AG10803 (cell line): Measurements from ENCODE around the gene CCDC33.
"Not testable (repeated sequence)": the region's sequence is repeated elsewhere in the genome, so short reads cannot be mapped to it uniquely, and the experiment has no call there.

Source experiments
- DNase-seq: peaks from one replicate; pipeline ENCODE4 v3.0.0; 2010; ENCODE audit warnings: low read depth
- H3K4me3 ChIP-seq: 2 replicates; pipeline ENCODE4 v1.5.1; 2011; ENCODE audit warnings: mild to moderate bottlenecking, low read length, control low read depth
- TF ChIP-seq, protein P1 (sequence below): conservative IDR thresholded peaks from 2 replicates; pipeline ENCODE4 v1.5.1; 2011; ENCODE audit warnings: mild to moderate bottlenecking, low read length, control low read depth, inconsistent platforms

Gene CCDC33

DNA sequence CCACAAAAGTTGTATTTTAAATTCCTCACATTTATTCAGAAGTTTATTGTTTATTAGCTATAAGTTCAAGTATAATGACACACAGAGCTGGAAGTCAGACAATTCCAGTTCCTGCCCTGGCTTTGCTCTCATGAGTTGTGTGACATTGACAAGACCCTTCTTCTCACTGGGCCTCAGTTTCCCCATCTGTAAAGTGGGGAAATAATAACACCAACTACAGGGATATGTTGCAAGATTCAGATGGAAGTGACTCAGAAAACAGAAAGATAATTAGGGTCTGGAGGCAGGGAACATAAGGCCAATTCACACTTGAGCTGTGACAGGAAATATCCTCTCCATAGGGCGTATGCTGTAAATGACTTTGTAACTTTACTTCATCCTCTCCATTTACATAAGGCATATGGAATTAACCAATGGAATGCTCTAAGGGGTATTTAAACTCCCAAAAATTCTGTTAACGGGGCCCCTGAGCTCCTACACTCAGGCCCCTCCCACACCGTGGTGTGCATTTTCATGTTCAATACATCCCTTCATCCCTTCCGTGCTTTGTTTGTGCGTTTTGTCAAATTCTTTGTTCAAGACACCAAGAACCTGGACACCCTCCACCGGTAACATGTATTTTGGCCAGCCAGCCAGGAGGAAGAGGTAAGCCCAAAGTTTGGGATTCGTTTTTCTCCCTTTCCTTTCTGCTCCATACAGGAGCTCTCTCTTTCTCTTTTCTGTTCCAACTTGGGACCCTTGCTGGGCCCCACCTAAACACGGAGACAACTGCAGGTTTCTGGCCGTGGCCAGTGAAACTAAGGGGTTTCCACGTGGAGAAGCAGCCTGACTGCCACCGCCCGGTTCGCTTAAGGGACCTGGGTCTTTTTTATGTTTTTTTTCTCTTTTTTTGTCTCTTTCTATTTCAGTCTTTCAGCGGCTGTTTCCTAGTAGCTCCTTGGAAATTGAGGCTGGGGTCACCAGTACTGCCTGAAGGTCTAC lies 114.5 kb downstream of the CCDC33 start:
- no peak overlapping the region for H3K4me3 ChIP-seq
- TF ChIP-seq, protein P1, sequence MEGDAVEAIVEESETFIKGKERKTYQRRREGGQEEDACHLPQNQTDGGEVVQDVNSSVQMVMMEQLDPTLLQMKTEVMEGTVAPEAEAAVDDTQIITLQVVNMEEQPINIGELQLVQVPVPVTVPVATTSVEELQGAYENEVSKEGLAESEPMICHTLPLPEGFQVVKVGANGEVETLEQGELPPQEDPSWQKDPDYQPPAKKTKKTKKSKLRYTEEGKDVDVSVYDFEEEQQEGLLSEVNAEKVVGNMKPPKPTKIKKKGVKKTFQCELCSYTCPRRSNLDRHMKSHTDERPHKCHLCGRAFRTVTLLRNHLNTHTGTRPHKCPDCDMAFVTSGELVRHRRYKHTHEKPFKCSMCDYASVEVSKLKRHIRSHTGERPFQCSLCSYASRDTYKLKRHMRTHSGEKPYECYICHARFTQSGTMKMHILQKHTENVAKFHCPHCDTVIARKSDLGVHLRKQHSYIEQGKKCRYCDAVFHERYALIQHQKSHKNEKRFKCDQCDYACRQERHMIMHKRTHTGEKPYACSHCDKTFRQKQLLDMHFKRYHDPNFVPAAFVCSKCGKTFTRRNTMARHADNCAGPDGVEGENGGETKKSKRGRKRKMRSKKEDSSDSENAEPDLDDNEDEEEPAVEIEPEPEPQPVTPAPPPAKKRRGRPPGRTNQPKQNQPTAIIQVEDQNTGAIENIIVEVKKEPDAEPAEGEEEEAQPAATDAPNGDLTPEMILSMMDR = no peak
- no peak for DNase-seq

DNA sequence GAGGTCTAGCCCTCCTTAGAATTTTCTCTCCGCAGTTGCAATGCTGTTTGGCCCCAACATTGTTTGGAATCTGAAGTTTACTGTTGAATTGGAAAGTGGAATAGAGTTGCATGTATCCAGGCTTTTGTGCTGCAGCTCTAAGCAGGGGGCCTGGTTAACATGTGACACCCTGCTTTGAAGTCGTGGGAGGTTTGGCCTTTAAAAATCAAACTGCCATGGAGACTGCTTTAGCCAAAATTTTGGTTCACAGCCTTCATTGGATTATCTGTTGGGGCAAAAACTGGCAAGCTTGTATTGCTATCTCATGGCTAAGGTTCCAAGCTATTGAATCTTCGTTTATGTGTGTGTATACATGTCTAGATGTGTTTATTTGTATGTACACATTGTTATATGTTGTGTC lies 115.5 kb downstream of the CCDC33 start:
- TF ChIP-seq, protein P1 = no peak
- H3K4me3 ChIP-seq = no peak overlapping the region
- no peak for DNase-seq

DNA sequence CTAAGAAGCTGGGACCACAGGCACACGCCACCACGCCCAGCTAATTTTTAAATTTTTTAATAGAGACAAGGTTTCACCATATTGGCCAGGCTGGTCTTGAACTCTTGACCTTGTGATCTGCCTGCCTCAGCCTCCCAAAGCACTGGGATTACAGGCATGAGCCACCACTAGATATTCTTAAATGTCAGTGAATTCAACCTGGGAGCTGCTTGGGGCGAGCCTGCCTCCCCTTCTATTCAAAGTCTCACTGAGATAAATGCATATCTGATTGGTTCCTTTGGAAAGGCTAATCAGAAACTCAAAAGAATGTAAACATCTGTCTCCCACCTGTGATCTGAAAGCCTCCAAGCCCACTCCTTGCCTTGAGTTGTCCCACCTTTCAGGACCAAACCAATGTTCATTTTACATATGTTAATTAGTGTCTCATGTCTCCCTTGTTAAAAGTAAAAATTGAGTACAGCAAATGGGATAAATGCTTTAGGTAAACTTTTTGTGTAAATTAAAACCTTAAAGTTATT lies 116.3 kb downstream of the CCDC33 start:
- TF ChIP-seq, protein P1 = no peak
- no peak overlapping the region for H3K4me3 ChIP-seq
- DNase-seq = no peak

DNA sequence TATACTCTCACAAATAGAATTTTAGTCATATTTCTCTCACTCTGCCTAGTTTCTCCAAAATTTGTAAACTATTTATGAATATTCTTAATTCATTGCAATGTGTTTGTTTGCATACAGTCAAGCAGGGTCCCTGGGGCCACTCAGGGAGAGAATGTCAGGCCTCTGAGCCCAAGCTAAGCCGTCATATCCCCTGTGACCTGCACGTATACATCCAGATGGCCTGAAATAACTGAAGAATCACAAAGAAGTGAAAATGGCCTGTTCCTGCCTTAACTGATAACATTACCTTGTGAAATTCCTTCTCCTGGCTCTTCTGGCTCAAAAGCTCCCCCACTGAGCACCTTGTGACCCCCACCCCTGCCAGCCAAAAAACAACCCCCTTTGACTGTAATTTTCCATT lies 117.9 kb downstream of the CCDC33 start:
- H3K4me3 ChIP-seq, DNase-seq: not testable (repeated sequence)

DNA sequence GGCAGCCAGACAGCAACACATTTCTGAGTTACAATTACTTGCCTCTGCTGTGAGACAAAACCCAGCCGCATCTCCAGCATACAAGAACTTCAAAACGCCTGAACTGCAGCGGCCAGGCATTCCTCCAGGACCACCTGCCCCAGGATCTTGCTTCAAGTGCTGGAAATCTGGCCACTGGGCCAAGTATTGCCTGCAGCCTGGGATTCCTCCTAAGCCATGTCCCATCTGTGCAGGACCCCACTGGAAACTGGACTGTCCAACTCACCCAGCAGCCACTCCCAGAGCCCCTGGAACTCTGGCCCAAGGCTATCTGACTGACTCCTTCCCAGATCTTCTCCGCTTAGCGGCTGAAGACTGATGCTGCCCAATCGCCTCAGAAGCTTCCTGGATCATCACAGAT lies 119.9 kb downstream of the CCDC33 start:
- DNase-seq, H3K4me3 ChIP-seq: not testable (repeated sequence)

DNA sequence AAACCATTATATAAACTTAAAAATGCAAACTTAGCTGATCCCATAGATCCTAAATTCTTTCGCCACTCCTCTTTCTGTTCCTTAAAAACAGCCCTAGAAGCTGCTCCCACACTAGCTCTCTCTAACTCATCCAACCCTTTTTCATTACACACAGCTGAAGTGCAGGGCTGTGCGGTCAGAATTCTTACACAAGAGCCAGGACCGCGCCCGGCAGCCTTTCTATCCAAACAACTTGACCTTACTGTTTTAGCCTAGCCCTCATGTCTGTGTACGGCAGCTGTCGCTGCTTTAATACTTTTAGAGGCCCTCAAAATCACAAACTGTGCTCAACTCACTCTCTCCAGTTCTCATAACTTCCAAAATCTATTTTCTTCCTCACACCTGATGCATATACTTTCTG lies 121.4 kb downstream of the CCDC33 start:
- H3K4me3 ChIP-seq = not testable (repeated sequence)

DNA sequence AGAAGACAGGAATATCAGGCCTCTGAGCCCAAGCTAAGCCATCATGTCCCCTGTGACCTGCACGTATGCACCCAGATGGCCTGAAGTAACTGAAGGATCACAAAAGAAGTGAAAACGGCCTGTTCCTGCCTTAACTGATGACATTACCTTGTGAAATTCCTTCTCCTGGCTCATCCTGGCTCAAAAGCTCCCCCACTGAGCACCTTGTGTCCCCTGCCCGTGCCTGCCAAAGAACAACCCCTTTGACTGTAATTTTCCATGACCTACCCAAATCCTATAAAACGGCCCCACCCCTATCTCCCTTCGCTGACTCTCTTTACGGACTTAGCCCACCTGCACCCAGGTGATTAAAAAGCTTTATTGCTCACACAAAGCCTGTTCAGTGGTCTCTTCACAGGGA lies 123.2 kb downstream of the CCDC33 start:
- not testable (repeated sequence) for DNase-seq, H3K4me3 ChIP-seq

More for the DNA sequence above, 121.4 kb downstream of the CCDC33 start:
- not testable (repeated sequence) for DNase-seq

DNA sequence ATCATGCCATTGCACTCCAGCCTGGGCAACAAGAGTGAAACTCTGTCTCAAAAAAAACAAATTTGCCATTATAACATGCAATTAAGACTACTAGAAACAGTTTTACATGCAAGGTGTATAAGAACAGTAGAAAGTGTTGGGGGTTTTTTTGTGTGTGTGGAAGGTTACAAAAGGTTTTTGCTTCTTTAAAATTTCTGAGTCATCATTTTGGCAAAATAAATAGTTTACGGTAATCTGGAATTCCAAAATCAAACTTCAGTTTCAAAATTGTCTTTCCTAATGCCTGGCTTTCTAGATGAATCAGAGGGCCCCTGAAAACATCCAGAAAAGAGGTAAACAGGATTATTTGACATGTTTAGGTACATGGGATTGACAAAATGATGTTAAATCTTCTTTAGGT lies 124.7 kb downstream of the CCDC33 start:
- DNase-seq, H3K4me3 ChIP-seq: not testable (repeated sequence)

DNA sequence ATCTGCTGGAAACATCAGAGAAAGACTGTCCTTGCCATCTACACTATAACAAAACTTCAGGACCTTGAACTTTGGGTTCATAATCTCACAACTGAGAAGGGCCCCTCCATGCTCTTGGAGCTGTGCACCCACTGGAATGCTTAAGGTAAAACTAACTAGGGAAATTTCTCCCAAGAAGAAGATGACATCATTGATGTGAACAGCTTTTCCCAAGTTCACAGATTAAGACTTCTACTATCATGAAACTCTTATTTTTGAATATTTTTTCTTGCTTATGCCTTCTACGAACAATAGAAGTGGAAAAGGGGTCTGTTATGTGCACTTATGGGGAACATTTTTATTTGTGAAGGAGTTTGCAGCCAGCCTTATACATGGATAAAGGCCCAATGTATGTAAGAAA lies 126.4 kb downstream of the CCDC33 start:
- TF ChIP-seq, protein P1 = no peak
- DNase-seq = no peak
- H3K4me3 ChIP-seq = no peak overlapping the region
